ENCODE data around the gene HDAC8.

The HDAC8 gene

GRCh38 chrX:72376124-72376523 lies 196.5 kb downstream of the HDAC8 start:
- no peak overlapping the region for H2AFZ ChIP-seq (ENCODE audit: low read depth)
- TF ChIP-seq CTCF (conservative IDR thresholded peaks at IDR 0.05; ENCODE audit: low read depth, low read length): no peak

GRCh38 chrX:72373136-72373535 lies 199.5 kb downstream of the HDAC8 start:
- H2AFZ ChIP-seq (ENCODE audit: low read depth): no peak overlapping the region
- no peaks in the 10 kb centered on the region for H3K27me3 ChIP-seq (ENCODE audit: insufficient read depth, low read depth)
- no peak overlapping the region for H3K27ac ChIP-seq
- no peaks in the 10 kb centered on the region for H4K20me1 ChIP-seq (ENCODE audit: insufficient read depth)
- H3K4me3 ChIP-seq (IDR thresholded peaks at IDR 0.05; ENCODE audit: insufficient read depth, low read depth, low read length): no peak overlapping the region
- H3K4me2 ChIP-seq: no peak overlapping the region
- H3K36me3 ChIP-seq (ENCODE audit: insufficient read depth): no peaks in the 10 kb centered on the region
- no peaks in the 10 kb centered on the region for H3K79me2 ChIP-seq (ENCODE audit: insufficient read depth, low read depth)
- no peak overlapping the region for H3K9ac ChIP-seq
- H3K4me1 ChIP-seq (ENCODE audit: low read depth, poor library complexity, severe bottlenecking): no peaks in the 10 kb centered on the region
- TF ChIP-seq CTCF (conservative IDR thresholded peaks at IDR 0.05; ENCODE audit: low read depth, low read length): no peak

More at GRCh38 chrX:72376124-72376523, 196.5 kb downstream of the HDAC8 start:
- Histone ChIP-seq H3K79me2 (ENCODE audit: insufficient read depth, low read depth) (no peaks in the 10 kb centered on the region), H4K20me1 (ENCODE audit: insufficient read depth) (no peaks in the 10 kb centered on the region), H3K4me2 (no peak overlapping the region), H3K4me3 (IDR thresholded peaks at IDR 0.05; ENCODE audit: insufficient read depth, low read depth, low read length) (no peak overlapping the region), H3K4me1 (ENCODE audit: low read depth, poor library complexity, severe bottlenecking) (no peaks in the 10 kb centered on the region), H3K27me3 (ENCODE audit: insufficient read depth, low read depth) (no peaks in the 10 kb centered on the region), H3K27ac (no peak overlapping the region), H3K9ac (no peak overlapping the region), H3K36me3 (ENCODE audit: insufficient read depth) (no peaks in the 10 kb centered on the region)

GRCh38 chrX:72372735-72373134 lies 199.9 kb downstream of the HDAC8 start:
- Histone ChIP-seq H3K27ac (no peak overlapping the region), H2AFZ (ENCODE audit: low read depth) (no peak overlapping the region), H3K36me3 (ENCODE audit: insufficient read depth) (no peaks in the 10 kb centered on the region), H3K4me3 (IDR thresholded peaks at IDR 0.05; ENCODE audit: insufficient read depth, low read depth, low read length) (no peak overlapping the region), H3K4me2 (no peak overlapping the region), H3K79me2 (ENCODE audit: insufficient read depth, low read depth) (no peaks in the 10 kb centered on the region), H3K4me1 (ENCODE audit: low read depth, poor library complexity, severe bottlenecking) (no peaks in the 10 kb centered on the region), H3K27me3 (ENCODE audit: insufficient read depth, low read depth) (no peaks in the 10 kb centered on the region), H4K20me1 (ENCODE audit: insufficient read depth) (no peaks in the 10 kb centered on the region), H3K9ac (no peak overlapping the region)
- TF ChIP-seq CTCF (conservative IDR thresholded peaks at IDR 0.05; ENCODE audit: low read depth, low read length): no peak

- Histone ChIP-seq H2AFZ (ENCODE audit: low read depth) (no peak overlapping the region), H3K79me2 (ENCODE audit: insufficient read depth, low read depth) (no peaks in the 10 kb centered on the region), H3K4me2 (no peak overlapping the region), H3K4me1 (ENCODE audit: low read depth, poor library complexity, severe bottlenecking) (no peaks in the 10 kb centered on the region), H3K36me3 (ENCODE audit: insufficient read depth) (no peaks in the 10 kb centered on the region), H4K20me1 (ENCODE audit: insufficient read depth) (no peaks in the 10 kb centered on the region), H3K27me3 (ENCODE audit: insufficient read depth, low read depth) (no peaks in the 10 kb centered on the region), H3K27ac (no peak overlapping the region), H3K9ac (no peak overlapping the region), H3K4me3 (IDR thresholded peaks at IDR 0.05; ENCODE audit: insufficient read depth, low read depth, low read length) (no peak overlapping the region)
- TF ChIP-seq CTCF (conservative IDR thresholded peaks at IDR 0.05; ENCODE audit: low read depth, low read length): no peak
These were observed 201.2 kb downstream of the HDAC8 start for GRCh38 chrX:72371405-72371804.

Data from KMS-11 (cell line).